Naive thymus-derived CD8-positive, alpha-beta T cell (primary cell): ENCODE results near the gene ADGRV1. TPM values are rescaled to one million over a fixed set of nuclear protein-coding genes. Genes with fewer than 3 reads are reported as not detected.

ENCODE experiments used
- ATAC-seq, 2 donors: fragments of 150-1000 bp; cut with Tn5 transposase in 1 of 2; sonication (Bioruptor Pico), chemical (Tn5 transposase) in 1 of 2; 1 replicate in 1 of 2; 2 replicates in 1 of 2; pipeline ENCODE4 v1.10.0; 2021; ENCODE audit warnings: mild to moderate bottlenecking in 2 of 2, moderate library complexity in 2 of 2
- POLR2A ChIA-PET: fragments of 350-600 bp; sonication (Branson Sonifier 250); formaldehyde crosslinking; loops from one replicate; lab custom pipeline; 2021; ENCODE audit warnings: antibody characterized with exemption; lab: Charles Lee
- DNase-seq, 10 donors: peaks; one replicate each; pipeline versions ENCODE4 v3.0.0 to v3.0.0-alpha.2; 2020 to 2022
- H3K27ac Mint-ChIP-seq, 10 donors: one replicate each; pipeline ENCODE4 v1.8.0; 2020 to 2022; ENCODE audit warnings: mild to moderate bottlenecking in 10 of 10, mixed read lengths in 10 of 10, moderate library complexity in 4 of 10, inconsistent platforms in 1 of 10
- H3K27me3 Mint-ChIP-seq, 5 donors: one replicate each; pipeline ENCODE4 v1.8.0; 2021 to 2022; ENCODE audit warnings: mixed read lengths in 5 of 5
- H3K36me3 Mint-ChIP-seq, 3 donors: one replicate each; pipeline ENCODE4 v1.8.0; 2020 to 2022; ENCODE audit warnings: mixed read lengths in 3 of 3, mild to moderate bottlenecking in 2 of 3, inconsistent platforms in 1 of 3
- H3K4me1 Mint-ChIP-seq, 4 donors: one replicate each; pipeline ENCODE4 v1.8.0; 2021 to 2022; ENCODE audit warnings: mixed read lengths in 4 of 4
- H3K4me3 Mint-ChIP-seq, 10 donors: one replicate each; pipeline ENCODE4 v1.8.0; 2020 to 2022; ENCODE audit warnings: mild to moderate bottlenecking in 10 of 10, mixed read lengths in 10 of 10, moderate library complexity in 6 of 10, inconsistent platforms in 1 of 10
- H3K9me3 Mint-ChIP-seq, 9 donors: one replicate each; pipeline ENCODE4 v1.8.0; 2020 to 2022; ENCODE audit warnings: mixed read lengths in 9 of 9, mild to moderate bottlenecking in 3 of 9, inconsistent platforms in 1 of 9, moderate library complexity in 1 of 9
- polyA plus RNA-seq, 3 donors: library from polyadenylated mRNA; unstranded; fragments of 300-500 nt; fragmentation: Illumina TruSeq; gene quantifications; one replicate each; pipeline ENCODE4 v1.2.3, GENCODE V29; 2021
- total RNA-seq, 8 experiments: library from RNA in 2 of 8; stranded (reverse) in 2 of 8; gene quantifications; one replicate each; pipeline ENCODE4 v1.2.3 and lab custom pipeline; 2021 to 2026

Gene ADGRV1, protein sequence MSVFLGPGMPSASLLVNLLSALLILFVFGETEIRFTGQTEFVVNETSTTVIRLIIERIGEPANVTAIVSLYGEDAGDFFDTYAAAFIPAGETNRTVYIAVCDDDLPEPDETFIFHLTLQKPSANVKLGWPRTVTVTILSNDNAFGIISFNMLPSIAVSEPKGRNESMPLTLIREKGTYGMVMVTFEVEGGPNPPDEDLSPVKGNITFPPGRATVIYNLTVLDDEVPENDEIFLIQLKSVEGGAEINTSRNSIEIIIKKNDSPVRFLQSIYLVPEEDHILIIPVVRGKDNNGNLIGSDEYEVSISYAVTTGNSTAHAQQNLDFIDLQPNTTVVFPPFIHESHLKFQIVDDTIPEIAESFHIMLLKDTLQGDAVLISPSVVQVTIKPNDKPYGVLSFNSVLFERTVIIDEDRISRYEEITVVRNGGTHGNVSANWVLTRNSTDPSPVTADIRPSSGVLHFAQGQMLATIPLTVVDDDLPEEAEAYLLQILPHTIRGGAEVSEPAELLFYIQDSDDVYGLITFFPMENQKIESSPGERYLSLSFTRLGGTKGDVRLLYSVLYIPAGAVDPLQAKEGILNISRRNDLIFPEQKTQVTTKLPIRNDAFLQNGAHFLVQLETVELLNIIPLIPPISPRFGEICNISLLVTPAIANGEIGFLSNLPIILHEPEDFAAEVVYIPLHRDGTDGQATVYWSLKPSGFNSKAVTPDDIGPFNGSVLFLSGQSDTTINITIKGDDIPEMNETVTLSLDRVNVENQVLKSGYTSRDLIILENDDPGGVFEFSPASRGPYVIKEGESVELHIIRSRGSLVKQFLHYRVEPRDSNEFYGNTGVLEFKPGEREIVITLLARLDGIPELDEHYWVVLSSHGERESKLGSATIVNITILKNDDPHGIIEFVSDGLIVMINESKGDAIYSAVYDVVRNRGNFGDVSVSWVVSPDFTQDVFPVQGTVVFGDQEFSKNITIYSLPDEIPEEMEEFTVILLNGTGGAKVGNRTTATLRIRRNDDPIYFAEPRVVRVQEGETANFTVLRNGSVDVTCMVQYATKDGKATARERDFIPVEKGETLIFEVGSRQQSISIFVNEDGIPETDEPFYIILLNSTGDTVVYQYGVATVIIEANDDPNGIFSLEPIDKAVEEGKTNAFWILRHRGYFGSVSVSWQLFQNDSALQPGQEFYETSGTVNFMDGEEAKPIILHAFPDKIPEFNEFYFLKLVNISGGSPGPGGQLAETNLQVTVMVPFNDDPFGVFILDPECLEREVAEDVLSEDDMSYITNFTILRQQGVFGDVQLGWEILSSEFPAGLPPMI (N-terminal part only)
- under 1 TPM; 0.08 to 0.13 TPM for total RNA-seq
- under 1 TPM in 1 of 3 donors, not detected in 2; 0.37 TPM for polyA plus RNA-seq
- 0 to 1.8 (median 0.37) reads per million in 6 experiments for total RNA-seq (lab: John Stamatoyannopoulos, UW)

- peaks cover 3 to 19% (median 11%) of the 10 kb centered on the region in 4 donors for H3K4me1 Mint-ChIP-seq
- H3K36me3 Mint-ChIP-seq: no peaks in the 10 kb centered on the region
These were observed at the start of gene ADGRV1 for GRCh38 chr5:90558344-90559192. Gene ADGRV1, plus strand, starts transcription at chr5:90558797. Its CDS starts 99 bp downstream, at chr5:90558896.

GRCh38 chr5:90510438-90510837 lies 48.2 kb upstream of the ADGRV1 start:
- DNase-seq: no peak

More at GRCh38 chr5:90558344-90559192, at the start of gene ADGRV1:
- Mint-ChIP-seq H3K9me3 (no peaks in the 10 kb centered on the region), H3K27ac (no peak within 1 kb of the TSS), H3K4me3 (peak within 1 kb of the TSS; percentile 29 to 78 (median 62)), H3K27me3 (peaks cover 27 to 86% (median 51%) of the 10 kb centered on the region in 5 donors)
- peak in 2 of 10 donors; percentile 6 to 11 for DNase-seq
- peak; percentile 62 to 68 for ATAC-seq
- POLR2A ChIA-PET: no interaction called here

DNA sequence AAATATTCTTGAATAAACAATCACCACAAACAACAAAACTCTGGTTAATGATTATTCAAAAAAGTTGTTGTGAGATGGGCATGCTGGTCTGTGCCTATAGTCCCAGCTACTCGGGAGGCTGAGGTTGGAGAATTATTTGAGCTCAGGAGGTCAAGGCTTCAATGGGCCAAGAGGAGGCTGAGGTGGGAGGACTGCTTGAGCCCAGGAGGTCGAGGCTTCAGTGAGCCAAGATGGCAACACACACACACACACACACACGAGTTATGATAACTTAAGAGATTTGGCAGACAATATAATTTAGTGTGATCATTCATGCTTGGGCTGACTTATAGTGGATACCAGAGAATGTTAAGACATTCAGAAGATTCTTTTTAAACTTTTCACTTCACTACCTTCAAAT lies 44.1 kb upstream of the ADGRV1 start:
- Mint-ChIP-seq H3K9me3 (no peaks in the 10 kb centered on the region), H3K27ac (peak overlapping the region in 4 of 10 donors; percentile 20 to 55 (median 36)), H3K4me3 (no peak overlapping the region), H3K4me1 (peaks cover 0 to 10% (median 8%) of the 10 kb centered on the region in 4 donors), H3K27me3 (no peaks in the 10 kb centered on the region), H3K36me3 (peaks cover 0 to 23% (median 10%) of the 10 kb centered on the region in 3 donors)
- DNase-seq: no peak
- no peak for ATAC-seq
- POLR2A ChIA-PET: no interaction called here

More at GRCh38 chr5:90510438-90510837, 48.2 kb upstream of the ADGRV1 start:
- POLR2A ChIA-PET: no interaction called here
- H3K4me1 Mint-ChIP-seq: no peaks in the 10 kb centered on the region
- no peaks in the 10 kb centered on the region for H3K9me3 Mint-ChIP-seq
- no peak overlapping the region for H3K4me3 Mint-ChIP-seq
- no peak overlapping the region for H3K27ac Mint-ChIP-seq
- no peak for ATAC-seq
- H3K36me3 Mint-ChIP-seq: peaks cover 0 to 5% (median 0%) of the 10 kb centered on the region in 3 donors
- H3K27me3 Mint-ChIP-seq: no peaks in the 10 kb centered on the region

- no peaks in the 10 kb centered on the region for H3K9me3 Mint-ChIP-seq
- peak overlapping the region in 5 of 10 donors; percentile 11 to 64 (median 30) for H3K27ac Mint-ChIP-seq
- ATAC-seq (no peak), DNase-seq (no peak)
- POLR2A ChIA-PET: no interaction called here
- no peaks in the 10 kb centered on the region for H3K27me3 Mint-ChIP-seq
- H3K4me3 Mint-ChIP-seq: no peak overlapping the region
- H3K36me3 Mint-ChIP-seq: peaks cover 6 to 62% (median 25%) of the 10 kb centered on the region in 3 donors
- H3K4me1 Mint-ChIP-seq: peaks cover 8 to 26% (median 13%) of the 10 kb centered on the region in 4 donors
These were observed 39.9 kb upstream of the ADGRV1 start for GRCh38 chr5:90518661-90519060.

DNA sequence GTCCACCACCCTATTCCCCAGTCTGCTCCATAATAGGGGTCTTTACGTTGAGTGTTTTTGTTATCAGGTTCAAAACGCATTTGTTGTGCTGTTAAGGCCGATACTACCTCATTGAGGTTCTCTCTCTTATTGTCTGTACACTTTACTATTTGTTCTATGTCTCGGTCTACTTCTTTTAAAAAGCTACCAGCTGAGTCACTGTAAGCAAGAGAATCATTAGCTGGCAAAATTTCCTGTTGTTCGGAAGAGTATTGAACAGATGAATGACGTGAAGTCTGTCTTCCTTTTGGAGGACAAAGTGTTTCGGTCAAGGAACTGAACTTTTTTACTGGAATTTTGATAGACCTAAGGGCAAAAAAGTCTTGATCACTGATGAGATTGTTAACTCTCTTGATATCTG lies 39.5 kb upstream of the ADGRV1 start:
- H3K27me3 Mint-ChIP-seq: no peaks in the 10 kb centered on the region
- POLR2A ChIA-PET: no interaction called here

DNA sequence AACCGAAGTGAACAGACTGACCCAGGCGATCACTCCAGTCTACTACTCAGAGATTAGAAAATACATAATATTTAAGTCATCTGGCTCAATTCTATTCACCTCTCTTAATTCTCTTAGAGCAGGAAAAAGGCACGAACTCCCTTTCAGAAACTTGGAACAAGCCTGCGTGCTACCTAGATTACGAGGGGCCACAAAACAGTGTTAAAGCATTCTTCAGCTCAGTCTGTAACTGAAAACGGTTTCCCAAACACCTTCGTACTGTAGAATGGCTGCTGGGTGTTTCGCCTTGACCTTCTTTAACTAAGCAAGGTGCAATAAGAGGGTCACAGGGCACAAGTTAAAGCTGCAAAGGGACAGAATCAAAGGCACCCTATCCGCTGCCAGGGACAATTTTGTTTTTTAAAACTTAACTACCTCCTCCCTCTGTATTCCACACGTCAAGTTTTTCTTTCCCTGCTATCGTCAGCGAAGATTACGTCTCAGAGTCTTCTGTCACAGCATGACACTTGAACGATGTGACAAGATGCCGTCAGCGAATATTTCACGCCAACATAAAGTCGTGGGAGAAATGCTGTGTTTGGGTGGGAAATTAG lies 29.9 kb upstream of the ADGRV1 start:
- peaks cover 15 to 42% (median 32%) of the 10 kb centered on the region in 4 donors for H3K4me1 Mint-ChIP-seq
- POLR2A ChIA-PET: interaction anchor here (0.7 to 3.1 kb wide), 5 partner anchors 52 to 856 kb away, joined by 3 to 50 read pairs (median 8); partner anchors contain the start of genes CETN3, MBLAC2 and POLR3G
- H3K27me3 Mint-ChIP-seq: peaks cover under 1 to 15% (median 7%) of the 10 kb centered on the region in 5 donors
- no peaks in the 10 kb centered on the region for H3K9me3 Mint-ChIP-seq
- H3K36me3 Mint-ChIP-seq: peaks cover 0 to 27% (median 6%) of the 10 kb centered on the region in 3 donors
- H3K4me3 Mint-ChIP-seq: peak overlapping the region; percentile 95 to 100 (median 100)
- peak overlapping the region; percentile 85 to 100 (median 99) for H3K27ac Mint-ChIP-seq
- DNase-seq (peak in 7 of 10 donors; percentile 1 to 65 (median 49)), ATAC-seq (peak; percentile 7 to 42)

More for the DNA sequence above, 39.5 kb upstream of the ADGRV1 start:
- Mint-ChIP-seq H3K36me3 (peaks cover 6 to 66% (median 25%) of the 10 kb centered on the region in 3 donors), H3K9me3 (no peaks in the 10 kb centered on the region), H3K4me1 (peaks cover 8 to 26% (median 13%) of the 10 kb centered on the region in 4 donors), H3K4me3 (no peak overlapping the region), H3K27ac (peak overlapping the region in 4 of 10 donors; percentile 11 to 64 (median 46))
- ATAC-seq (no peak), DNase-seq (no peak)

GRCh38 chr5:90529194-90529938 lies 29.2 kb upstream of the ADGRV1 start, which contains the start of gene LYSMD3:
Gene LYSMD3, minus strand, starts transcription at chr5:90529584. Its CDS starts 4,295 bp downstream, at chr5:90525289.
- Mint-ChIP-seq H3K27me3 (peaks cover 7 to 21% (median 14%) of the 10 kb centered on the region in 5 donors), H3K4me3 (peak within 1 kb of the TSS; percentile 95 to 100 (median 100)), H3K4me1 (peaks cover 15 to 42% (median 32%) of the 10 kb centered on the region in 4 donors), H3K27ac (peak within 1 kb of the TSS; percentile 96 to 100 (median 99)), H3K36me3 (peaks cover 0 to 22% (median 6%) of the 10 kb centered on the region in 3 donors), H3K9me3 (no peaks in the 10 kb centered on the region)
- DNase-seq (peak; percentile 95 to 98 (median 96)), ATAC-seq (peak; percentile 82 to 87)
- POLR2A ChIA-PET: interaction anchor here (0.7 to 3.1 kb wide), 9 partner anchors 52 to 1639 kb away, joined by 3 to 50 read pairs (median 4); partner anchors contain the start of genes CETN3, MBLAC2 and POLR3G

DNA sequence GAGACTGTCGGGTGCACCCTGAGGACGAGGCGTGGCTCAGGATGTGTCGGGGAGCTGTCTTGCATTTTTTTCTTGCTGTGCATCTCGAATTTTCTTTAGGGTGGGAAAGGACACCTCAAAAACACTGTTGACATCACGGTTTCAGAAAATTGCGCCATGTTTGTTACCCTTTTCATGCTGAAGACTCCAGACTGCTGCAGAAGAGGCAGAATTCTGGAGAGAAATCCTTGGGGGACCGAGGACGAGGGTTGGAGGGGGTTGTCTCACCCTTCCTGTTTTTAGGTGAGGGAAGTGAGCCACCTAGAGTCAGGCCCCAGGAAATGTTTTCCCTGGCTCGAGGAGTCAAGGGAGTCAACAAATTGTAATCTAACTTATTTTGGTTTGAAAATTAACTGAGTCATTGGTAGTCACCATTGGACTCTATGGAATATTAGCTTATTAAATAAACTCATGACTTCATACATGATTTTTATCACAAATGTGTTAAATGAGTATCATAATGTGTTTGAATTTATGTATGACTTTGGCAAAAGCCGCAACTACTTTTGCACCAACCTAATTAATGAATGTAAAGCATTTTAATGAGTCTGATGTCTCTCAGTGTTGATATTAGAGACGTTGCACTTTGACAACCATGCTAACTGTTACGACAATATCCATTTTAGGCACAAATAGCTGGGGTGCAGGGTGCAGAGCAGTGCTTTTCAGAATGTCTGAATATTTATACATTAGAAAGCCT lies 28.5 kb upstream of the ADGRV1 start:
- Mint-ChIP-seq H3K27ac (peak overlapping the region; percentile 96 to 100 (median 99)), H3K4me3 (peak overlapping the region; percentile 95 to 100 (median 100))

More for the DNA sequence above, 28.5 kb upstream of the ADGRV1 start:
- POLR2A ChIA-PET: interaction anchor here (0.7 to 3.1 kb wide), 6 partner anchors 56 to 1640 kb away, joined by 3 to 50 read pairs (median 5); partner anchors contain the start of genes CETN3, MBLAC2 and POLR3G
- Mint-ChIP-seq H3K4me1 (peaks cover 13 to 39% (median 31%) of the 10 kb centered on the region in 4 donors), H3K36me3 (peaks cover 0 to 15% (median under 1%) of the 10 kb centered on the region in 3 donors), H3K27me3 (peaks cover 8 to 29% (median 14%) of the 10 kb centered on the region in 5 donors), H3K9me3 (no peaks in the 10 kb centered on the region)
- DNase-seq (peak in 6 of 10 donors; percentile 17 to 93 (median 68)), ATAC-seq (peak; percentile 66 to 71)
